ENCODE results near the gene XRCC5.

The XRCC5 gene

DNA sequence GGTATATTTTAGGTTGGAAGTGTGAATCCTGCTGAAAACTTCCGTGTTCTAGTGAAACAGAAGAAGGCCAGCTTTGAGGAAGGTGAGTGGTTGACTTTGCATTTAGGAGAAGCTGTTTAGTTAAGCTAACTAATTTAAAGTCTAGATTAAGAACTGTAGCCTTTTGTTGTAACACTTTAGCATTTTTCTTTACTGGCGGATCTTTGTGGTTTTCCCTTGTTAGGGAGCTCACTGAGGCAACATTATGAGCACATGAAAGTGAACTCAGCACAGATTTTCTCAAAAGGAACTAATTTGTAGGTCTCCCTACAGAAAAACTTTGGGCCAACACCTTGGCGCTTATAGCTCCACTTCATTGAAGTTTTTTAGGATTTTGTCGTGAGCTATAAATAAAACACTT is 52.8 kb downstream of the XRCC5 start:
- 100% methylated on average over 3 of the region's 4 CpGs for WGBS (ENCODE audit: insufficient coverage)
- Histone ChIP-seq H3K27ac (ENCODE audit: insufficient read depth in 1 of 2, low read depth in 1 of 2, low read length in 2 of 2, poor library complexity in 1 of 2, severe bottlenecking in 2 of 2) (no peak overlapping the region), H3K36me3 (ENCODE audit: control insufficient read depth in 4 of 4, insufficient read depth in 4 of 4, low read length in 3 of 4) (peaks cover 20 to 87% (median 67%) of the 10 kb centered on the region in 4 experiments), H3K4me3 (ENCODE audit: control insufficient read depth in 1 of 7, extremely low read depth in 1 of 7, insufficient read depth in 4 of 7, low read depth in 2 of 7, low read length in 6 of 7) (no peak overlapping the region), H3K9me3 (ENCODE audit: control extremely low read depth in 1 of 5, control insufficient read depth in 4 of 5, insufficient read depth in 2 of 5, low read depth in 1 of 5, low read length in 4 of 5) (no peaks in the 10 kb centered on the region), H3K27me3 (replicated peaks in 2 of 5; ENCODE audit: control insufficient read depth in 4 of 5, insufficient read depth in 5 of 5, low read length in 4 of 5) (no peaks in the 10 kb centered on the region), H3K4me1 (ENCODE audit: control extremely low read depth in 1 of 4, control insufficient read depth in 4 of 4, insufficient read depth in 4 of 4, low read length in 3 of 4) (no peaks in the 10 kb centered on the region)
- no peak for DNase-seq
- CTCF ChIA-PET = interaction anchor here (0.6 to 0.9 kb wide), 2 partner anchors 14 to 35 kb away, joined by 3 read pairs; no protein-coding TSS in a partner anchor
- POLR2A ChIA-PET = no interaction called here

DNA sequence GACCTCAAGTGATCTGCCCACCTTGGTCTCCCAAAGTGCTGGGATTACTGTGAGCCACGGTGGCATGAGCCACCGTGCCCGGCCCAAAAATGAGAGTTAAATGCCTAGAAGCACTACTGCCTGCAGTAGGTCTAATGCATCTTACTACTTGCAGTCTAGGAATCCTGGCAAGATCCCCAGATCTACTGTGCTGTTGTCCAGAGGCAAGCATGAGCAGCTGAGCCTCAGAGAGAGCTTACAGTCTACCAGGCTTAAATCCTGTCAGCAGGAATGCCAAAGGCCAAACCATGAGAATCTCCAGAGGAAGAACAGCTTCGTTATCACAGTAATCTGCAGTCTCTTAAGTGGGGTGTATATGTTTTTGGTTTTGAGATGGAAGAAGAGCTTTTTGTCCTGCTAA is 54.4 kb downstream of the XRCC5 start:
- Histone ChIP-seq H3K4me3 (ENCODE audit: control insufficient read depth in 1 of 7, extremely low read depth in 1 of 7, insufficient read depth in 4 of 7, low read depth in 2 of 7, low read length in 6 of 7) (no peak overlapping the region), H3K4me1 (ENCODE audit: control extremely low read depth in 1 of 4, control insufficient read depth in 4 of 4, insufficient read depth in 4 of 4, low read length in 3 of 4) (no peaks in the 10 kb centered on the region), H3K36me3 (ENCODE audit: control insufficient read depth in 4 of 4, insufficient read depth in 4 of 4, low read length in 3 of 4) (peaks cover 27 to 90% (median 73%) of the 10 kb centered on the region in 4 experiments), H3K27ac (ENCODE audit: insufficient read depth in 1 of 2, low read depth in 1 of 2, low read length in 2 of 2, poor library complexity in 1 of 2, severe bottlenecking in 2 of 2) (no peak overlapping the region), H3K27me3 (replicated peaks in 2 of 5; ENCODE audit: control insufficient read depth in 4 of 5, insufficient read depth in 5 of 5, low read length in 4 of 5) (no peaks in the 10 kb centered on the region), H3K9me3 (ENCODE audit: control extremely low read depth in 1 of 5, control insufficient read depth in 4 of 5, insufficient read depth in 2 of 5, low read depth in 1 of 5, low read length in 4 of 5) (no peaks in the 10 kb centered on the region)
- WGBS (ENCODE audit: insufficient coverage) = 90% methylated on average over 3 of the region's 4 CpGs
- no peak for DNase-seq
- ChIA-PET POLR2A (no interaction called here), CTCF (interaction anchor here (0.9 to 1.9 kb wide), 5 partner anchors 10 to 246 kb away, joined by 3 to 9 read pairs (median 4); no protein-coding TSS in a partner anchor)

DNA sequence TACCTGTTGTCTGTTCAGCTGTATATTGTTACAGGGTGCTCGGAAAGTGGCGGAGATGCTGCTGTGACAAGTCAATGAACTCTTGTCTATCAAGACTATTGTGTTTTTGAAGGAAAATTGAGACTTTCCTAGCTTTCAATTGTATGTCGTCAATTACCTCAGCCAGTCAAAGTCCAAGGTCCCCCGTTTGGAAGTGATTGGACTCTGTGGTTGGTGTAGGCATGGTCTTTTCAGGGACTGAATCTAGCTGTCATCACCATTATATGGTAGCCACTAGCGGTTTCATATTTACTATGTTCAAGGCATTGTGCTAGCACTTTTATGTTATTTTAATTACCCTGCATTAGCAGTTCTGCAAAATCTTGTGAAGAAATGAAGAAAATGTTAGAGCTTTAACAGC is 54.9 kb downstream of the XRCC5 start:
- no peak for DNase-seq
- H3K4me3 ChIP-seq (ENCODE audit: control insufficient read depth in 1 of 7, extremely low read depth in 1 of 7, insufficient read depth in 4 of 7, low read depth in 2 of 7, low read length in 6 of 7) = no peak overlapping the region
- H3K27me3 ChIP-seq (replicated peaks in 2 of 5; ENCODE audit: control insufficient read depth in 4 of 5, insufficient read depth in 5 of 5, low read length in 4 of 5) = no peaks in the 10 kb centered on the region
- no peaks in the 10 kb centered on the region for H3K9me3 ChIP-seq (ENCODE audit: control extremely low read depth in 1 of 5, control insufficient read depth in 4 of 5, insufficient read depth in 2 of 5, low read depth in 1 of 5, low read length in 4 of 5)
- H3K27ac ChIP-seq (ENCODE audit: insufficient read depth in 1 of 2, low read depth in 1 of 2, low read length in 2 of 2, poor library complexity in 1 of 2, severe bottlenecking in 2 of 2) = no peak overlapping the region
- H3K4me1 ChIP-seq (ENCODE audit: control extremely low read depth in 1 of 4, control insufficient read depth in 4 of 4, insufficient read depth in 4 of 4, low read length in 3 of 4) = no peaks in the 10 kb centered on the region
- 90% methylated on average over 2 of the region's 5 CpGs for WGBS (ENCODE audit: insufficient coverage)
- ChIA-PET POLR2A (no interaction called here), CTCF (interaction anchor here (0.9 to 1.9 kb wide), 5 partner anchors 11 to 246 kb away, joined by 3 to 9 read pairs (median 4); no protein-coding TSS in a partner anchor)
- H3K36me3 ChIP-seq (ENCODE audit: control insufficient read depth in 4 of 4, insufficient read depth in 4 of 4, low read length in 3 of 4) = peaks cover 31 to 94% (median 76%) of the 10 kb centered on the region in 4 experiments

DNA sequence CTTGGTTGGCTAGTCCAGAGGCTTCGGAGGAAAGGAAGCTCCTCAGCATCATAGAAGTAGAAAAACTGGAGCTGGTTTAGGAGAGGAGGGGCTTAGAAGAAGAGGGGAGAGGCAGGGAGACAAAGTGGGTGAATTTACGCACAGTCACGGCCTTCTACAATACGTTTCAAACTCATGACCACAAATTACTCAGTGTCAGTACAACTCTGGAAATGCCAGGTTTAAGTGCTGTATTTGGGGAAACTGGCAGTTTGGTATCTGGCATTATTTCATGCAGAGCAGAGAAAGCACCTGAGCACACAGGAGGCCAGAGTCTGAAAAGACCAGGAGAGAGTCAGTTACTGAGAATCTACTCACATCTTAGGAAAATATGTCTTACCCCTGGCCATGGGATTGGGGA is 55.4 kb downstream of the XRCC5 start:
- ChIA-PET POLR2A (no interaction called here), CTCF (interaction anchor here (0.9 to 1.9 kb wide), 5 partner anchors 11 to 245 kb away, joined by 3 to 9 read pairs (median 4); no protein-coding TSS in a partner anchor)
- Histone ChIP-seq H3K27ac (ENCODE audit: insufficient read depth in 1 of 2, low read depth in 1 of 2, low read length in 2 of 2, poor library complexity in 1 of 2, severe bottlenecking in 2 of 2) (peak overlapping the region in 1 of 2 experiments; percentile 17), H3K27me3 (replicated peaks in 2 of 5; ENCODE audit: control insufficient read depth in 4 of 5, insufficient read depth in 5 of 5, low read length in 4 of 5) (no peaks in the 10 kb centered on the region), H3K4me3 (ENCODE audit: control insufficient read depth in 1 of 7, extremely low read depth in 1 of 7, insufficient read depth in 4 of 7, low read depth in 2 of 7, low read length in 6 of 7) (no peak overlapping the region), H3K9me3 (ENCODE audit: control extremely low read depth in 1 of 5, control insufficient read depth in 4 of 5, insufficient read depth in 2 of 5, low read depth in 1 of 5, low read length in 4 of 5) (no peaks in the 10 kb centered on the region), H3K36me3 (ENCODE audit: control insufficient read depth in 4 of 4, insufficient read depth in 4 of 4, low read length in 3 of 4) (peaks cover 34 to 94% (median 75%) of the 10 kb centered on the region in 4 experiments), H3K4me1 (ENCODE audit: control extremely low read depth in 1 of 4, control insufficient read depth in 4 of 4, insufficient read depth in 4 of 4, low read length in 3 of 4) (no peaks in the 10 kb centered on the region)
- peak in 2 of 3 donors; percentile 57 to 77 for DNase-seq
- whole genome bisulfite sequencing (ENCODE audit: insufficient coverage) = 50% methylated on average over 3 of the region's 4 CpGs

DNA sequence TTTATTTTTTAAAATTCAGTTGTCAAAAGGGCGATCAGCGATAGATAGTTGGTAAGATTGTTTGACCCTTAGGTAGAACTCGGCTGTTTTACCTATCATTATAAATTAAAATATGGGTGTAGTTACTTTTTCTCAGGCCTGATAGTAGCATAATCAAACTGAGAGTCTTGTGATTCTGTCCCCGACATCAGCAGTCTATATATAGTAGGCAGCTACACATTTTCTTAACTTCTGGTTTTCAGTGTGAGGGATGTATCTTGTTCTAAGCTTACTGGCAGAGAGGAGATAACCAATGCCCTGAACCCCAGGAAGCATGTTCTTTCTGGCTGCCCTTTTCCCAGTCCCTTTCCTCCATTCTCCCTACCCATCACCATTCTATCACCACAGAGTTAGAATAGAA is 56.6 kb downstream of the XRCC5 start:
- ChIA-PET CTCF (interaction anchor here (1.0 to 1.3 kb wide), 3 partner anchors 16 to 268 kb away, joined by 3 to 4 read pairs (median 3); no protein-coding TSS in a partner anchor), POLR2A (no interaction called here)
- Histone ChIP-seq H3K4me3 (ENCODE audit: control insufficient read depth in 1 of 7, extremely low read depth in 1 of 7, insufficient read depth in 4 of 7, low read depth in 2 of 7, low read length in 6 of 7) (no peak overlapping the region), H3K27me3 (replicated peaks in 2 of 5; ENCODE audit: control insufficient read depth in 4 of 5, insufficient read depth in 5 of 5, low read length in 4 of 5) (no peaks in the 10 kb centered on the region), H3K27ac (ENCODE audit: insufficient read depth in 1 of 2, low read depth in 1 of 2, low read length in 2 of 2, poor library complexity in 1 of 2, severe bottlenecking in 2 of 2) (peak overlapping the region in 1 of 2 experiments; percentile 30), H3K4me1 (ENCODE audit: control extremely low read depth in 1 of 4, control insufficient read depth in 4 of 4, insufficient read depth in 4 of 4, low read length in 3 of 4) (no peaks in the 10 kb centered on the region), H3K36me3 (ENCODE audit: control insufficient read depth in 4 of 4, insufficient read depth in 4 of 4, low read length in 3 of 4) (peaks cover 32 to 91% (median 68%) of the 10 kb centered on the region in 4 experiments), H3K9me3 (ENCODE audit: control extremely low read depth in 1 of 5, control insufficient read depth in 4 of 5, insufficient read depth in 2 of 5, low read depth in 1 of 5, low read length in 4 of 5) (no peaks in the 10 kb centered on the region)
- WGBS (ENCODE audit: insufficient coverage) = no CpG with 5 or more reads among the region's 4 CpGs
- DNase-seq = no peak

DNA sequence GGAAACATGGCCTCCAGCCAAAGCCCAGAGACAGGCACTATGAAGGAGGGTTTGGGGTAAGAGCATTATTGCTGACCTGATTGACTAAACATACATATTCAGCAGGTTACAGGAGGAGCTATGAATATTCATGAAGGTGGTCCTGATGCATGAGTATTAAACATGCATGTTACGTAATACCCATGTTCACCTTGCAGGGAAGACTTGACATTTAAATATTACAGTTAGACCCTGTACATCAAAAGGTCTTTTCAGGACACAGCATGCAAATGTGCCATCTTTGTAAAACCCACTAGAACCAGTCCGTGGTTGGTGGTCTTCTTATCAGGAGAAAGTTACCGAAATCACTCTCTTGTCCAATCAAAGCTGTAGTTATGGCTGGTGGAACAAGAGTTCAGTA is 59.9 kb downstream of the XRCC5 start:
- CTCF ChIA-PET = interaction anchor here (2.1 kb wide), 1 partner anchor 9 kb away, joined by 6 read pairs; no protein-coding TSS in a partner anchor
- peaks cover 33 to 84% (median 60%) of the 10 kb centered on the region in 4 experiments for H3K36me3 ChIP-seq (ENCODE audit: control insufficient read depth in 4 of 4, insufficient read depth in 4 of 4, low read length in 3 of 4)

DNA sequence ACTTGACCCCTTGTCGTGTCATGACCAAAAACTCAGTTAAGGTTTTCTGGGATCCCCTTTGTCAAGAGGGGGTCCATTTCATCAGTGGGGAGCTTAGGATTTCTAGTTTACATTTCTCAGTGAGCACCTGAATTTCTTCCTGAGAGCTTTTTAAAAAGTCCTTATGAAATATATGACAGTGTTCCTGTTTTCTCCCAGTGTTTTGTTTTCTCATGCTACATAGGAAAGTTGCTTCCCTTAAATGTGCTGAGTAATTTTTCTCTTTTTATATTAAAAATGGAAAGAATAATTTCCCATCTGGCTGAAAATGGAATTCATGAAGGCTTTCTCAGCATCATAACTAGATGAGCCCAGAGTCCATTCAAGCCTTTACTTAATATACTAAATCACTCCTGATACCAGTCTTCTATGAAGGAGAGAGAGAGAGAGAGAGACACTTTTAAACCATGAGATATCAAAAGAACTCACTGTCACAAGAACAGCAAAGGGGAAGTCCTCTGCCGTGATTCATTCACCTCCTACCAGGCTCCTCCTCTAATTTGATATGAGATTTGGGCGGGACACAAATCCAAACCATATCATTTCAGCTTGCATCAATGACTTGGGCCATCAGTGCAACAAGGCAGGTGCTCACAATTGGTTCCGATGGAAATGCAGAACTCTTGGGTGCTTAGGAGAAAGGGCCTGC is 61.1 kb downstream of the XRCC5 start:
- peaks cover 24 to 84% (median 63%) of the 10 kb centered on the region in 4 experiments for H3K36me3 ChIP-seq (ENCODE audit: control insufficient read depth in 4 of 4, insufficient read depth in 4 of 4, low read length in 3 of 4)
- peaks cover 0 to 3% (median 0%) of the 10 kb centered on the region in 5 experiments for H3K9me3 ChIP-seq (ENCODE audit: control extremely low read depth in 1 of 5, control insufficient read depth in 4 of 5, insufficient read depth in 2 of 5, low read depth in 1 of 5, low read length in 4 of 5)
- DNase-seq = peak in 2 of 3 donors; percentile 31 to 43
- H3K27me3 ChIP-seq (replicated peaks in 2 of 5; ENCODE audit: control insufficient read depth in 4 of 5, insufficient read depth in 5 of 5, low read length in 4 of 5) = no peaks in the 10 kb centered on the region
- 100% methylated on average over 1 of the region's 4 CpGs for WGBS (ENCODE audit: insufficient coverage)
- ChIA-PET CTCF (interaction anchor here (1.0 to 3.7 kb wide), 4 partner anchors 10 to 18 kb away, joined by 3 to 13 read pairs (median 6); no protein-coding TSS in a partner anchor), POLR2A (no interaction called here)
- H3K4me1 ChIP-seq (ENCODE audit: control extremely low read depth in 1 of 4, control insufficient read depth in 4 of 4, insufficient read depth in 4 of 4, low read length in 3 of 4) = no peaks in the 10 kb centered on the region
- no peak overlapping the region for H3K4me3 ChIP-seq (ENCODE audit: control insufficient read depth in 1 of 7, extremely low read depth in 1 of 7, insufficient read depth in 4 of 7, low read depth in 2 of 7, low read length in 6 of 7)
- H3K27ac ChIP-seq (ENCODE audit: insufficient read depth in 1 of 2, low read depth in 1 of 2, low read length in 2 of 2, poor library complexity in 1 of 2, severe bottlenecking in 2 of 2) = no peak overlapping the region

More for the DNA sequence above, 59.9 kb downstream of the XRCC5 start:
- 100% methylated on average over 3 of the region's 3 CpGs for WGBS (ENCODE audit: insufficient coverage)
- no peak overlapping the region for H3K4me3 ChIP-seq (ENCODE audit: control insufficient read depth in 1 of 7, extremely low read depth in 1 of 7, insufficient read depth in 4 of 7, low read depth in 2 of 7, low read length in 6 of 7)
- peaks cover 0 to 3% (median 0%) of the 10 kb centered on the region in 5 experiments for H3K9me3 ChIP-seq (ENCODE audit: control extremely low read depth in 1 of 5, control insufficient read depth in 4 of 5, insufficient read depth in 2 of 5, low read depth in 1 of 5, low read length in 4 of 5)
- H3K27ac ChIP-seq (ENCODE audit: insufficient read depth in 1 of 2, low read depth in 1 of 2, low read length in 2 of 2, poor library complexity in 1 of 2, severe bottlenecking in 2 of 2) = no peak overlapping the region
- no peak for DNase-seq
- H3K4me1 ChIP-seq (ENCODE audit: control extremely low read depth in 1 of 4, control insufficient read depth in 4 of 4, insufficient read depth in 4 of 4, low read length in 3 of 4) = no peaks in the 10 kb centered on the region
- no peaks in the 10 kb centered on the region for H3K27me3 ChIP-seq (replicated peaks in 2 of 5; ENCODE audit: control insufficient read depth in 4 of 5, insufficient read depth in 5 of 5, low read length in 4 of 5)
- POLR2A ChIA-PET = no interaction called here

Data from common myeloid progenitor, CD34-positive (primary cell).